ENCODE measurements around the gene FLRT2.

The FLRT2 gene

GRCh38 chr14:85531141-85531586, 1.2 kb downstream of the FLRT2 start:
- no peak for DNase-seq (ENCODE audit: low read depth)

GRCh38 chr14:85531587-85532373, 1.8 kb downstream of the FLRT2 start:
- DNase-seq (ENCODE audit: low read depth) = no peak

- no peak for DNase-seq (ENCODE audit: low read depth)
Measured at GRCh38 chr14:85532374-85533022, 2.6 kb downstream of the FLRT2 start.

- no peak for DNase-seq (ENCODE audit: low read depth)
Measured at GRCh38 chr14:85533023-85533860, 3.3 kb downstream of the FLRT2 start.

GRCh38 chr14:85533861-85534291, 3.9 kb downstream of the FLRT2 start:
- DNase-seq (ENCODE audit: low read depth) = no peak

DNA sequence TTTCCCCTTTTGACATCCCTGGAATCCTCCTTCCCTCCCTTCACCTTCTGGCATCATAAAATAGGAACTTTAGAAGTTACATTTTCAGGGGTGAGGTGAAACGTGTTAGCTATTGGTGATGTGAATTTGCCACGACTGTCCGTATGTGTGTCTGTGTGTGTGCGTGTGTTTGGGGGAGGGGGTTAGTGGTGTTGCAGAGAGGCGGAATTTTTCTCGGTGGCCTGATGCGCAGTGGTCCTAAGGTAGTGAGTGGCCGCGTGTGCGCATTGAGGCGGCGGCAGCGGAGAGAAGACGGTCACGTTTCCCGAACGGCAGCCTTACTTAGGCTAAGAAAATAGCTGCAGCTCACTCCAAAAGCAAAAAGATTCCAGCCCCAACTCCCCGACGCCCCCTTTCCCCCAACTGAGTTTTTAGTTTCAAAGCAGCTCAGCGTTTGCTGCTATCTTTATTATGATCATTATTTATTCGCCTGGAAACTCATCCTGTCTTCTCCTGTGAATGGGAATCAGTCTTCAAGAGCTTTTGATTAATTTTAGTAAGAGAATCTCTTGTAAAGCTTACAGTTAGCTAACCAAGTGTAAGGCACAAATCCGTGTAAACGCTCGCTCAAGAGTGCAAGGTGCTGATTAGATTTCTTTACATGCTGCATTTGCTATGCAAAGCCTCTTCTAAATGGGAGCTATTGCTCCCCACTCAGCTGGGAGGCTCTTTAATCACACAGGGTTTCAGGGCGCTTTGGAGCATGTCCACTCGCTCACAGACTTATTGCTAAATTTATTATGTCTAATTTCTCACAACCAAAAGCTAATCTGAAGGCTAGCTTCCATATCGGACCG, 4.7 kb downstream of the FLRT2 start:
- no peak for DNase-seq (ENCODE audit: low read depth)

DNA sequence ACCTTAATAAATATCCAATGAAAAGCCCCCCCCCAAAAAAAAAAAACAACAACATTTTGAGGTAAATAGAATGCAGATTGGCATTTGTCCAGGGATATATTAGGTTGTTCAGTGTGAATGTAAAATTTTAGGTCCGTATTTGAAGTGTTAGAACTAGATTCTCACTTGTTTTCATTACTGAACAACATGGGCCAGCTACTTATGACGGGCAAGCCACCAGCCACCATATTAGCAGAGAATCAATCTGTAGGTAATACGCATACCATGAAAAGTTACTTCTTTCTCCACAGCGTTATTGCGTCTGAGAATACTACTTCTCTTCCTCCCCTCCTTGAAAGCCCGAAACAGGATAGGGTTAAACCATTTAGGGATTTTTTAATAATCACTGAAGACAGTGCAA, 5.4 kb downstream of the FLRT2 start:
- no peak for DNase-seq (ENCODE audit: low read depth)

DNA sequence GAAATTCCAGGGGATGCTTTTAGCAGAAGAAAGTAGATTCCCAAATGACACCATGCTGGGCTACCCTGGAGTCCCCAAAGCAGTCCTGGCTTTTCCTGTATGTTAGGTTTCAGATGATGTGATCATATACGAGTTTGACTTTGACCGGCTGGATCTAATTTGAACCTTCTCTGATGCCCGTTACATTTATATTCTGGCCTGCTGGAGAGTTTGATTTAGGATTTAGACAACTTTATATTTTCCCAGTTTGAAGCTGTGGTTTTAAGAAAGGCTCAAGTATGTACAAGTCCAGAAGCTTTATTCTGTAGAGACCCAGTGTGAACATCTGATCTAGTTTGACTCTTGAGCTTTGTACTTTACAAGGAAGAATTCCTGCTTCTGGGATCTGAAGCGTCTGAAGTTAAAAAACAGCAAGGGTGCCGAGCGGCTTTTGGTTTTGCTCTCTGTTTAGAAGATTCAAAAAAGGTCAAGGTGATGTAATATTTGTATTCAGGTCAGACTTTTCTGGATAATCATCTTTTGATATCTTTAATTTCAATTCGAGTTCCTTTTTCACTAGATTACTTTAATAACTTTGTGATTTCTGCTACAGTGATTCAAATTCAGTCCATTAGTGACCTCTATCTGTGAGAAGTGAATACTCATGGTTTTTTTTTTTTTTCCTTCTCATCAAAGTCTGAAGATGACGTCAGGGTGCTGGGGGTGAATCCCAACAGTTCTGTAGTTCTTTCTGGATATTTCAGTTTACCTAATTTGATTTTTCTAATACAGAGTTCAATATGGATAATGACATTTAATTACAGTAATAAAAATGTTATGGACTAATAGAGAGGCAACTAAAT, 6.3 kb downstream of the FLRT2 start:
- no peak for DNase-seq (ENCODE audit: low read depth)

- DNase-seq (ENCODE audit: low read depth) = no peak
Measured at GRCh38 chr14:85536833-85537190, 6.9 kb downstream of the FLRT2 start.

GRCh38 chr14:85537526-85537925, 7.6 kb downstream of the FLRT2 start:
- DNase-seq (ENCODE audit: low read depth) = no peak

- DNase-seq (ENCODE audit: low read depth) = no peak
Measured at GRCh38 chr14:85538636-85539035, 8.7 kb downstream of the FLRT2 start.

DNA sequence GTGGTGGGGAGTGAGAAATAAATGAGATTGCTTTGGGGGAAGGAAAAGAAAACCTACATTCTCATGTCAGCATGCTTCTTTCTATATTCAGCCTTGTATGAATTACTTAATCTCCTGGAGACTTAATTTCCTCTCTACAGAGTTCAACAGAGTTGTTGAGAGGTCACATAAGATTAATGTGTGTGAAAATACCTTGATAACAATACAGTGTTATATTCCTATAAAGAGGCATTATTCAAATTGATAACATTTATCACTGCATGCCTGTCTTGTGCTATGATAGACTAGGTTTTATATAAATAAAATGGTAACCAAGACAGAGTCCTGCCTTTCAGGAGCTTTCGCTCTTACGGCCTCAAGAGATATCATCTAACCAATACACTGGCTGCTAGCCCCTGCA, 9.6 kb downstream of the FLRT2 start:
- no peak for DNase-seq (ENCODE audit: low read depth)

DNA sequence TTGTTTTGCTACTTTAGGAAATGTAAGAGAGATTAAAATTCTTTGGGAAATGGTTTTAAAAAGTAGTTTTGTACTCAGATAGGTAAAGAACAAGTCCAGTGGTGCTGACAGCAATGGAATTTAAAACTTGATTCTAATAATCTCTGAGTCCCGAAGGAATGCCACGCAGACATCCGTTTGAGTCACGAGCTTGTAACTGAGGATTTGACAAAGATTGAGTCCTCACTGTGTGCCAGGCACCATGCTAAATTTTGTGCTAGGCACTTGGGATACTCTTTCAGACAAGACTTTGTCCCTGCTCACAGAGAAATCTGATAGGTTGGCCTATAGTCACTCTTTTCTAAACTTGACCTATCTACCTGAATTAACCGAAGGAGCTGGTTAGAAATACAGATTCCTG, 12.7 kb downstream of the FLRT2 start:
- DNase-seq (ENCODE audit: low read depth) = no peak

DNA sequence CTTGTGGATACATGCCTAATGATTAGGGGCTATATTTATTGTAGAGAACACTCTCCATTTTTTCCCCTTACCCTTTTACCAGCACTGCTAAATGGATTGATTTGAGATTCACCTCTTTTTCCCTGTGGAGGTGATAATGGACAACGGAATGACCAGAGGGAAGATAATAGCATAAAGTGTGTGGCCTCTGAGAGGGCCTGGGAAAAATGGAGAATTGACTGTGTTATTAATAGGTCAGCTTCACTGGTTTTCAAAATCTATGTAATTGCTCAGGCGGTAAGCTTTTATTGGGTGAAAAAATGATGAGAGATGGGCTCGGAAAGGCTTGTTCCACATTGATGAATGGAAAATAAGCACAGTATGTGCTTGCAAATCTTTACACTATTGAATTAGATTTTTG, 15.8 kb downstream of the FLRT2 start:
- DNase-seq (ENCODE audit: low read depth) = no peak

DNA sequence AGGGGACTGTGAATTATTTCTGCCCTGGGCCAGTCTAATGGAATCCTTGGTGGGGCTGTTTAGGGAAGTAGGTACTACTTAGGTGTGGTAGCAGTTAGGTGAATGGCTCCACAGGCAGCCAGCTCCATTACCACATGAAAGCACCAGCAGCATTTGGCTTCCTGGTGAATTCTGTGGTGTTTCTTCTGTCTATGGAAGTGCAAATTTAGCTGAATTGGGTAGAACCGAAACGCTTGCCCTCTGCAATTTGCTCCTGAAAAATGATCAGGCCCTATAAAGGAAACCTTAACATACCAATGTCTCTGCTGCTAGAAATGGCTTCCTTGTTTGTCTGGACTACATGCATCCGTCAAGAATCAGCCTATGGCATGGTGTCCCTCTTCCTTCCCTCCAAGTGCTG, 16.4 kb downstream of the FLRT2 start:
- no peak for DNase-seq (ENCODE audit: low read depth)

DNA sequence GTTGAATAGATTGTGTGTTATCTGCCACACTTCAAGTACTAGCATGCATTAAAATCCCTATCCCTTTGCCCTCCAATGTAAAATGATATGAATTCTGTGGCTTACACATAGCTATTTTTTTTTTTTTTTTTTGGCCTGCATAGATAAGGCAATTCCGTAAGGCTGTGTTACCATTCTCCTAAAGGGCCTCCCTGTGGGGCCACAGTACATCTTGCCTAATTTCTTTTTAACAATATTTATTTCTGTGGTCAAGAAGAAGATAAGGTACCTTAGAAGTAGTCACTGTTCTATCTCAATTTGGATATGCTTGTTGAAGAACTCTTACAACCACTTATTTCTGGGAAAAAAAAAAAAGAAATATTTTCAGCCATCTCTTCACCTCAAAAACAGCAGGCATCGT, 19.8 kb downstream of the FLRT2 start:
- no peak for DNase-seq (ENCODE audit: low read depth)

- no peak for DNase-seq (ENCODE audit: low read depth)
Measured at GRCh38 chr14:85554106-85554505, 24.2 kb downstream of the FLRT2 start.

- no peak for DNase-seq (ENCODE audit: low read depth)
Measured at GRCh38 chr14:85556267-85556666, 26.3 kb downstream of the FLRT2 start.

- no peak for DNase-seq (ENCODE audit: low read depth)
Measured at GRCh38 chr14:85558505-85558904, 28.6 kb downstream of the FLRT2 start.

DNA sequence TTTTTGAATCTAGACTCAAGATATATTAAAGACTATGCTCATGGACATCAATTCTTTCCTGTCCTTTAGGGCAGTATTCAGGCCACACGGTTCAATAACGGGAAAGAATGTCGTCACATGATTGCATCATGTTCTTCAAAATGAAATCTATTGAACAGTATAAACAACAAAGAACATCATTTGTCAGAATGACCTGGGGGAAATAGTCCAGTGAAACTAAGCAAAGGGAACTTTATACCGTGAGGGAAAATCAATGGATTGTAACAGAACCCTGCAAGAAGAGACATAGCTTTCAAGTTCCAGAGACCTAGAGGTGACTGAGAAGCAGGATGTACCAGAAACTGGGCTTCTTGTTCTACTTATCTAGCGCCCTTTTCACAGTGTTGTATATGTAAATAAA, 32.7 kb downstream of the FLRT2 start:
- no peak for DNase-seq (ENCODE audit: low read depth)
